GM12891 (cell line): ENCODE measurements around the gene AP1AR.

Experiments
- POLR2A ChIP-seq: IDR thresholded peaks from 2 replicates; pipeline ENCODE4 v1.6.1; 2011; ENCODE audit warnings: low read depth, low read length, control low read depth
- POLR2AphosphoS5 ChIP-seq: IDR thresholded peaks from 2 replicates; pipeline ENCODE4 v1.6.1; 2011; ENCODE audit warnings: low read depth, low read length, control low read depth
- SPI1 ChIP-seq: IDR thresholded peaks from 2 replicates; pipeline ENCODE4 v1.6.1; 2011; ENCODE audit warnings: low read depth, low read length, control low read depth
- TAF1 ChIP-seq: IDR thresholded peaks from 2 replicates; pipeline ENCODE4 v1.6.1; 2011; ENCODE audit warnings: low read depth, low read length, control low read depth

DNA sequence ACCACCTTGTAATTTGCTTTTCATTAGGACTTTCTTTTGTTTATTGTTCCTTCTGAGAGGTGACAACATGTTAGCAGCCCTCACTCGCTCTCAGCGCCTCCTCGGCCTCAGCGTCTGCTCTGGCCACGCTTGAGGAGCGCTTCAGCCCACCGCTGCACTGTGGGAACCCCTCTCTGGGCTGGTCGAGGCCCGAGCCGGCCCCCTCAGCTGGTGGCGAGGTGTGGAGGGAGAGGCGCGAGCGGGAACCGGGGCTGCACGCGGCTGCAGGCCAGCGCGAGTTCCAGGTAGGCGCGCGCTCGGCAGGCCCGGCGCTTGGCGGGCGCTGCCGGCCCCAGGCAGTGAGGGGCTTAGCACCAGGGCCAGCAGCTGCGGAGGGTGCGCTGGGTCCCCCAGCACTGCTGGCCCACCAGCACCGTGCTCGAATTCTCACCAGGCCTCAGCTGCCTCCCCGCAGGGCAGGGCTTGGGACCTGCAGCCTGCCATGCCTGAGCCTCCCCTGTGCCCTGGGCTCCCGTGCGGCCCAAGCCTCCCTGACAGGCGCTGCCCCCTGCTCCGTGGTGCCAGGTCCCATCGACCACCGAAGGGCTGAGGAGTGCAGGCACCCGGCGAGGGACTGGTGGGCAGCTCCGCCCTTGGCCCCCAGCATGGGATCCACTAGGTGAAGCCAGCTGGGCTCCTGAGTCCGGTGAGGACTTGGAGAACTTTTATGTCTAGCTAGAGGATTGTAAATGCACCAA, 9.2 kb upstream of the AP1AR start:
- TF ChIP-seq POLR2AphosphoS5 = no peak
- no peak for TF ChIP-seq POLR2A
- no peak for TF ChIP-seq SPI1
- TF ChIP-seq TAF1 = no peak
